ENCODE results near the gene SLC9A9. TPM values are rescaled to one million over a fixed set of nuclear protein-coding genes. Genes with fewer than 3 reads are reported as not detected.

The SLC9A9 gene
- total and polyA plus RNA-seq, 9 of the 15 experiments (the other 6 are each of a cell fraction or from before 2014, with no cell fraction given), result 0.03 to 0.13 TPM; not detected in 7

- Histone ChIP-seq H3K79me2 (ENCODE audit: control insufficient read depth, insufficient read depth, low read length) (no peaks in the 10 kb centered on the region), H3K4me2 (ENCODE audit: insufficient read depth, low read length) (no peak overlapping the region), H3K9me3 (replicated peaks; ENCODE audit: control insufficient read depth, insufficient read depth, low read depth, low read length) (no peaks in the 10 kb centered on the region), H3K4me3 (no peak overlapping the region), H4K20me1 (replicated peaks; ENCODE audit: control insufficient read depth, insufficient read depth, low read length) (no peaks in the 10 kb centered on the region), H3K4me1 (replicated peaks in 1 of 2; ENCODE audit: control insufficient read depth in 2 of 2, insufficient read depth in 2 of 2, low read length in 2 of 2) (no peaks in the 10 kb centered on the region), H3K27ac (ENCODE audit: extremely low read depth, low read depth, low read length) (no peak overlapping the region), H3K27me3 (ENCODE audit: control insufficient read depth in 2 of 2, insufficient read depth in 2 of 2, low read length in 2 of 2) (no peaks in the 10 kb centered on the region), H3K9ac (ENCODE audit: insufficient read depth in 1 of 2, low read depth in 2 of 2, low read length in 2 of 2) (no peak overlapping the region), H3K36me3 (ENCODE audit: control insufficient read depth, insufficient read depth, low read length) (no peaks in the 10 kb centered on the region), H2AFZ (ENCODE audit: low read depth, low read length) (no peak overlapping the region), H3K9me1 (ENCODE audit: control insufficient read depth, insufficient read depth, low read length) (no peaks in the 10 kb centered on the region)
- FAIRE-seq (no peak), DNase-seq (ENCODE audit: extremely low read depth in 1 of 4, low spot score in 3 of 4) (no peak), ATAC-seq (no peak)
- BruUV-seq (replicated peaks), result no TSS peak
- intact Hi-C loops (cut with micrococcal nuclease), result no loop called here
- in situ Hi-C loops (cut with MboI), result no loop called here
- 0% methylated on average over 1 of the region's 1 CpG for WGBS (ENCODE audit: insufficient coverage, low coverage, missing lambda C conversion rate)
- ChIA-PET POLR2A (no interaction called here), CTCF (ENCODE audit: low intra/inter-chr PET ratio) (no interaction called here)
- TF ChIP-seq SRSF1 (IDR thresholded peaks at IDR 0.05; ENCODE audit: low read depth, low read length), result no peak
- no peak for TF ChIP-seq GATAD2B (IDR thresholded peaks at IDR 0.05; ENCODE audit: borderline replicate concordance)
- TF ChIP-seq SIRT6 (IDR thresholded peaks at IDR 0.05; ENCODE audit: low read depth, low read length), result no peak
- TF ChIP-seq RFX1 (IDR thresholded peaks at IDR 0.05), result no peak
- no peak for TF ChIP-seq ZFX (CRISPR knock-in tag; IDR thresholded peaks at IDR 0.05)
- TF ChIP-seq, protein P1, sequence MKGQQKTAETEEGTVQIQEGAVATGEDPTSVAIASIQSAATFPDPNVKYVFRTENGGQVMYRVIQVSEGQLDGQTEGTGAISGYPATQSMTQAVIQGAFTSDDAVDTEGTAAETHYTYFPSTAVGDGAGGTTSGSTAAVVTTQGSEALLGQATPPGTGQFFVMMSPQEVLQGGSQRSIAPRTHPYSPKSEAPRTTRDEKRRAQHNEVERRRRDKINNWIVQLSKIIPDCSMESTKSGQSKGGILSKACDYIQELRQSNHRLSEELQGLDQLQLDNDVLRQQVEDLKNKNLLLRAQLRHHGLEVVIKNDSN (CRISPR knock-in tag; IDR thresholded peaks at IDR 0.05), result no peak
- TF ChIP-seq, protein P2, sequence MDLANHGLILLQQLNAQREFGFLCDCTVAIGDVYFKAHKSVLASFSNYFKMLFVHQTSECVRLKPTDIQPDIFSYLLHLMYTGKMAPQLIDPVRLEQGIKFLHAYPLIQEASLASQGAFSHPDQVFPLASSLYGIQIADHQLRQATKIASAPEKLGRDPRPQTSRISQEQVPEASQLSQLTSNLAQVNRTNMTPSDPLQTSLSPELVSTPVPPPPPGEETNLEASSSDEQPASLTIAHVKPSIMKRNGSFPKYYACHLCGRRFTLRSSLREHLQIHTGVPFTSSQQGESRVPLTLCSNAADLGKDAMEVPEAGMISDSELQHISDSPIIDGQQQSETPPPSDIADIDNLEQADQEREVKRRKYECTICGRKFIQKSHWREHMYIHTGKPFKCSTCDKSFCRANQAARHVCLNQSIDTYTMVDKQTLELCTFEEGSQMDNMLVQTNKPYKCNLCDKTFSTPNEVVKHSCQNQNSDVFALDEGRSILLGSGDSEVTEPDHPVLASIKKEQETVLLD (IDR thresholded peaks at IDR 0.05), result no peak
- TF ChIP-seq, protein P3, sequence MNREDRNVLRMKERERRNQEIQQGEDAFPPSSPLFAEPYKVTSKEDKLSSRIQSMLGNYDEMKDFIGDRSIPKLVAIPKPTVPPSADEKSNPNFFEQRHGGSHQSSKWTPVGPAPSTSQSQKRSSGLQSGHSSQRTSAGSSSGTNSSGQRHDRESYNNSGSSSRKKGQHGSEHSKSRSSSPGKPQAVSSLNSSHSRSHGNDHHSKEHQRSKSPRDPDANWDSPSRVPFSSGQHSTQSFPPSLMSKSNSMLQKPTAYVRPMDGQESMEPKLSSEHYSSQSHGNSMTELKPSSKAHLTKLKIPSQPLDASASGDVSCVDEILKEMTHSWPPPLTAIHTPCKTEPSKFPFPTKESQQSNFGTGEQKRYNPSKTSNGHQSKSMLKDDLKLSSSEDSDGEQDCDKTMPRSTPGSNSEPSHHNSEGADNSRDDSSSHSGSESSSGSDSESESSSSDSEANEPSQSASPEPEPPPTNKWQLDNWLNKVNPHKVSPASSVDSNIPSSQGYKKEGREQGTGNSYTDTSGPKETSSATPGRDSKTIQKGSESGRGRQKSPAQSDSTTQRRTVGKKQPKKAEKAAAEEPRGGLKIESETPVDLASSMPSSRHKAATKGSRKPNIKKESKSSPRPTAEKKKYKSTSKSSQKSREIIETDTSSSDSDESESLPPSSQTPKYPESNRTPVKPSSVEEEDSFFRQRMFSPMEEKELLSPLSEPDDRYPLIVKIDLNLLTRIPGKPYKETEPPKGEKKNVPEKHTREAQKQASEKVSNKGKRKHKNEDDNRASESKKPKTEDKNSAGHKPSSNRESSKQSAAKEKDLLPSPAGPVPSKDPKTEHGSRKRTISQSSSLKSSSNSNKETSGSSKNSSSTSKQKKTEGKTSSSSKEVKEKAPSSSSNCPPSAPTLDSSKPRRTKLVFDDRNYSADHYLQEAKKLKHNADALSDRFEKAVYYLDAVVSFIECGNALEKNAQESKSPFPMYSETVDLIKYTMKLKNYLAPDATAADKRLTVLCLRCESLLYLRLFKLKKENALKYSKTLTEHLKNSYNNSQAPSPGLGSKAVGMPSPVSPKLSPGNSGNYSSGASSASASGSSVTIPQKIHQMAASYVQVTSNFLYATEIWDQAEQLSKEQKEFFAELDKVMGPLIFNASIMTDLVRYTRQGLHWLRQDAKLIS (CRISPR knock-in tag; IDR thresholded peaks at IDR 0.05), result no peak
- TF ChIP-seq KLF10 (CRISPR knock-in tag; IDR thresholded peaks at IDR 0.05), result no peak
- TF ChIP-seq NR2C2 (CRISPR knock-in tag; IDR thresholded peaks at IDR 0.05), result no peak
- TF ChIP-seq NR2C2 (tag; IDR thresholded peaks at IDR 0.05), result no peak
- no peak for TF ChIP-seq CREB3 (tag; conservative IDR thresholded peaks at IDR 0.05; ENCODE audit: low read depth)
- no peak for TF ChIP-seq LARP7 (IDR thresholded peaks at IDR 0.05)
- no peak for TF ChIP-seq SMARCE1 (IDR thresholded peaks at IDR 0.05)
- no peak for TF ChIP-seq SAFB (IDR thresholded peaks at IDR 0.05; ENCODE audit: borderline replicate concordance, low read depth, low read length)
Observed at GRCh38 chr3:143831994-143832393, 16.3 kb downstream of the SLC9A9 start.
